Neutrophil (primary cell): ENCODE results near the gene FLRT2.

Source experiments
- H3K27ac ChIP-seq: fragments of 200-600 bp; sonication (generic); 2 replicates; pipeline ENCODE4 v1.5.1; 2016; ENCODE audit warnings: mild to moderate bottlenecking, moderate library complexity
- H3K27me3 ChIP-seq: fragments of 200-600 bp; sonication (generic); 2 replicates; pipeline ENCODE4 v1.6.0; 2016; ENCODE audit warnings: mild to moderate bottlenecking
- H3K36me3 ChIP-seq: fragments of 200-600 bp; sonication (generic); 2 replicates; pipeline ENCODE4 v1.5.1; 2017
- H3K4me1 ChIP-seq, 2 experiments: fragments of 200-600 bp in 1 of 2; sonication (generic) in 1 of 2; 1 replicate in 1 of 2; 2 replicates in 1 of 2; pipeline versions ENCODE4 v1.5.1 to v1.6.1; 2013 to 2016; ENCODE audit warnings: low read depth in 1 of 2, low read length in 1 of 2, mild to moderate bottlenecking in 1 of 2, moderate library complexity in 1 of 2; ENCODE audit not compliant: control insufficient read depth in 1 of 2, insufficient read depth in 1 of 2
- H3K4me3 ChIP-seq, 2 experiments: fragments of 200-600 bp in 1 of 2; sonication (generic) in 1 of 2; 1 replicate in 1 of 2; 2 replicates in 1 of 2; pipeline ENCODE4 v1.5.1; 2013 to 2016; ENCODE audit warnings: low read depth in 1 of 2, low read length in 1 of 2, mild to moderate bottlenecking in 1 of 2, moderate library complexity in 1 of 2
- H3K9me3 ChIP-seq: fragments of 200-600 bp; sonication (generic); 2 replicates; pipeline ENCODE4 v1.5.1; 2016
- TF ChIP-seq, protein P1 (sequence below): fragments of 200-600 bp; sonication (generic); IDR thresholded peaks from 2 replicates; pipeline ENCODE4 v1.5.1; 2016; ENCODE audit warnings: antibody characterized with exemption

FLRT2 gene

GRCh38 chr14:85527006-85527405 is 2.9 kb upstream of the FLRT2 start:
- no peaks in the 10 kb centered on the region for H3K9me3 ChIP-seq
- TF ChIP-seq, protein P1, sequence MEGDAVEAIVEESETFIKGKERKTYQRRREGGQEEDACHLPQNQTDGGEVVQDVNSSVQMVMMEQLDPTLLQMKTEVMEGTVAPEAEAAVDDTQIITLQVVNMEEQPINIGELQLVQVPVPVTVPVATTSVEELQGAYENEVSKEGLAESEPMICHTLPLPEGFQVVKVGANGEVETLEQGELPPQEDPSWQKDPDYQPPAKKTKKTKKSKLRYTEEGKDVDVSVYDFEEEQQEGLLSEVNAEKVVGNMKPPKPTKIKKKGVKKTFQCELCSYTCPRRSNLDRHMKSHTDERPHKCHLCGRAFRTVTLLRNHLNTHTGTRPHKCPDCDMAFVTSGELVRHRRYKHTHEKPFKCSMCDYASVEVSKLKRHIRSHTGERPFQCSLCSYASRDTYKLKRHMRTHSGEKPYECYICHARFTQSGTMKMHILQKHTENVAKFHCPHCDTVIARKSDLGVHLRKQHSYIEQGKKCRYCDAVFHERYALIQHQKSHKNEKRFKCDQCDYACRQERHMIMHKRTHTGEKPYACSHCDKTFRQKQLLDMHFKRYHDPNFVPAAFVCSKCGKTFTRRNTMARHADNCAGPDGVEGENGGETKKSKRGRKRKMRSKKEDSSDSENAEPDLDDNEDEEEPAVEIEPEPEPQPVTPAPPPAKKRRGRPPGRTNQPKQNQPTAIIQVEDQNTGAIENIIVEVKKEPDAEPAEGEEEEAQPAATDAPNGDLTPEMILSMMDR, result no peak
- H3K27me3 ChIP-seq, result peaks cover 41% of the 10 kb centered on the region
- peaks cover 36 to 39% of the 10 kb centered on the region in 2 experiments for H3K4me1 ChIP-seq
- no peak overlapping the region for H3K27ac ChIP-seq
- no peaks in the 10 kb centered on the region for H3K36me3 ChIP-seq
- H3K4me3 ChIP-seq, result no peak overlapping the region

GRCh38 chr14:85527445-85528035 is 2.4 kb upstream of the FLRT2 start:
- Histone ChIP-seq H3K27me3 (peaks cover 47% of the 10 kb centered on the region), H3K9me3 (no peaks in the 10 kb centered on the region), H3K27ac (no peak overlapping the region), H3K4me1 (peaks cover 42 to 45% of the 10 kb centered on the region in 2 experiments), H3K36me3 (no peaks in the 10 kb centered on the region), H3K4me3 (no peak overlapping the region)
- TF ChIP-seq, protein P1, result no peak

DNA sequence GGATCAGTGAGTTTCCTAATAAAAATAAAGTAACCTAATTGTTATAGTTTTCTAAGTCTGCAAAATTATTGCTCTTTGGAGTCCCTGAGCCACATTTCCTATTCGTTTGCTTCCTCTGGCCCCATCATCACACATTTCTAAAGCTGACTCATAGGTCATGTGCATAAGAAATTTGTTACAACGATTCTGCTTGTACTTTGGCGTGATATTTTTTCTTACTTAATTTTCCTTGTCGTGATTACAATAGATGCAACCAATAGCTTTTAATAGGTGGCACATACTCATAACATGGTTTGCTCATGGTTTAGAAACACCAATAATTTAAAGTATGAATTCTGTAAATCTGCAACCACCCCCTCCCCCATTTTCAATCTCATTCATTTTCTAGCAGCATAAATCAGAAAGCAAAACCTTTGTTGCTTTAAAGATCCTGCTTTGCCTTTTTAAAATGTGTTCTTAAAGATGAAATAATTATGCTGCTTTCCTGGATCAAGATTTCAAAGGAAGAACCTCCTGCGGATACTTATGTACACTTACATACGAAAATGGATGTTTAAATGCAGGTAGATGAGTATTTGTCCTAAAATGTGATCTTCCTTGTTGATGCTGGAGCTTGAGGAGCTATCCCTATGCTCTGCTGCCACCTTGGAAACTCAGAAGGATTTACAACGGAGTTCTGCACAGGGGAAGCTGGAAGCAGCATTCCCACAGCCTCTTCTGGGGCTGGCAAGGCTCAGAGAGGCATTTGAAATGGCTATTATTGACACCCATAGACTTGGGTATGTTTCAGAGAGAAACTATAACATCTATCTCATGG is 1.7 kb upstream of the FLRT2 start:
- Histone ChIP-seq H3K27me3 (peaks cover 54% of the 10 kb centered on the region), H3K4me3 (no peak overlapping the region), H3K27ac (no peak overlapping the region)

GRCh38 chr14:85528897-85529631 is 880 bp upstream of the FLRT2 start:
- Histone ChIP-seq H3K4me3 (peak overlapping the region; percentile 63 to 64), H3K4me1 (peaks cover 57 to 58% of the 10 kb centered on the region in 2 experiments), H3K9me3 (no peaks in the 10 kb centered on the region), H3K27ac (no peak overlapping the region), H3K36me3 (no peaks in the 10 kb centered on the region), H3K27me3 (peaks cover 62% of the 10 kb centered on the region)
- TF ChIP-seq, protein P1, result no peak

More for the DNA sequence above, 1.7 kb upstream of the FLRT2 start:
- Histone ChIP-seq H3K9me3 (no peaks in the 10 kb centered on the region), H3K36me3 (no peaks in the 10 kb centered on the region), H3K4me1 (peaks cover 49 to 52% of the 10 kb centered on the region in 2 experiments)
- TF ChIP-seq, protein P1, result no peak

DNA sequence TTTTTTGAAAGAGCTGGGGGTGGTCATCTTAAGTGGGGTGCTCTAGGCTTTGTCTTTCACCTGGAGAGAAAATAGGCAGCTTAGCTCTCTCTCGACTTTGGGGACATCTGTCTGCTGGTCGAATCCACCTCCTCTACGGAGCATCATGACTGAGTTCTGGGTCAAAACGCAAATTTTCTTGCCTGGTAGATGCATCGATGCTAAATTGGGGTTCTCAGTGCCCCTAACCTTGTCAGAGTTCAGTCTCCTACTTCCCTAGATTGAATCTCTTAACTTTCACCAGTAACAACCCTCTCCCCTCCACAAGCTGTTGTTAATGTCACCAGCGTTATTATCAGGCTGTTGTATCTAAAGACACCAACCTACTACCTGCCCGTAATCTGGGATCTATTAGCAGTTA is 682 bp downstream of the FLRT2 start:
- Histone ChIP-seq H3K27ac (no peak overlapping the region), H3K27me3 (peaks cover 78% of the 10 kb centered on the region), H3K4me1 (peaks cover 55 to 58% of the 10 kb centered on the region in 2 experiments), H3K36me3 (no peaks in the 10 kb centered on the region), H3K9me3 (no peaks in the 10 kb centered on the region), H3K4me3 (peak overlapping the region; percentile 63 to 64)
- TF ChIP-seq, protein P1, result no peak
